ENCODE measurements around the gene KRT14. TPM values are rescaled to one million over a fixed set of nuclear protein-coding genes. Genes with fewer than 3 reads are reported as not detected.

The KRT14 gene
- total and polyA plus RNA-seq, 2 donors from 2014 or later: not detected

DNA sequence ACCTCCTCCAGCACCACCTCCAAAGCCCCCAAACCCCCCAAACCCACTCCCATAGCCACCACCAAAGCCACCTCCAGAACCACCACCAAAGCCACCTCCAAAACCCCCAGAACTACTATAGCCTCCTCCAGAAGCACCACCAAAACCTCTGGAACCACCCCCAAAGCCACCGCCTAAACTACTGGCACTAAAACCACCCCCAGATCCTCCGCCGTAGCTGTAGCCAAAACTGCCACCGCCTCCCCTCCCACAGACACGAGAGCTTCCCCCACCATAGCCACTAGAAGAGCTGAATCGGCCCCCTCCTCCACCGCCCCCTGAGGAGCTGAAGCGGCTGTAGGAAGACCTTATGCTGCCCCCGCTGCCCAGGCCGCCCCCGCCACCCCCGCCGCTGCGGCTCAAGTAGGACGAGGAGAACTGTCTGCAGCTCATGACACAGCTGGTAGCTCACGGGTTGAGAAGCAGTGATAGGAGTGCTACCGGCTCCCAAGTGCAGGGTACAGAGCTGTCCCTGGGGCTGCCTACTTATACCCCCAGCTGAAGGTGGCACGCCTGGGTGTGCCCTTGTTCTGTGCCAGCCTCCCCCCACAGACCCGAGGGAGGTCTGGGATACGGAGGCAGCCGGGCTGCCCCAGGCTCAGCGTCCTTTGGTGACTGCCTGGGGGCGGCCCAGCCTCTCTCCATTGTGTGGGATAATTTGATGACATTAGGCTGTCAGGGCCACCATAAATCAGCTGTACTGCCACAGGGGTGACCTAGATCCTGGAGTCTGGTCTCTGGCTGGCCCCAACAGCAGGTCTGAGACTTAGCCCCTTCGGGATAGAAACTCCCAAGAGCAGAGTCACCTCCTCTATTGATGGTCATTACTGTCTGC is 14.9 kb downstream of the KRT14 start, which contains the start of gene KRT9:
Gene KRT9, minus strand, starts transcription at position 499 of the 874 bp plus-strand sequence. Its CDS starts 67 bp downstream, at position 432.
- TF ChIP-seq, protein P1, sequence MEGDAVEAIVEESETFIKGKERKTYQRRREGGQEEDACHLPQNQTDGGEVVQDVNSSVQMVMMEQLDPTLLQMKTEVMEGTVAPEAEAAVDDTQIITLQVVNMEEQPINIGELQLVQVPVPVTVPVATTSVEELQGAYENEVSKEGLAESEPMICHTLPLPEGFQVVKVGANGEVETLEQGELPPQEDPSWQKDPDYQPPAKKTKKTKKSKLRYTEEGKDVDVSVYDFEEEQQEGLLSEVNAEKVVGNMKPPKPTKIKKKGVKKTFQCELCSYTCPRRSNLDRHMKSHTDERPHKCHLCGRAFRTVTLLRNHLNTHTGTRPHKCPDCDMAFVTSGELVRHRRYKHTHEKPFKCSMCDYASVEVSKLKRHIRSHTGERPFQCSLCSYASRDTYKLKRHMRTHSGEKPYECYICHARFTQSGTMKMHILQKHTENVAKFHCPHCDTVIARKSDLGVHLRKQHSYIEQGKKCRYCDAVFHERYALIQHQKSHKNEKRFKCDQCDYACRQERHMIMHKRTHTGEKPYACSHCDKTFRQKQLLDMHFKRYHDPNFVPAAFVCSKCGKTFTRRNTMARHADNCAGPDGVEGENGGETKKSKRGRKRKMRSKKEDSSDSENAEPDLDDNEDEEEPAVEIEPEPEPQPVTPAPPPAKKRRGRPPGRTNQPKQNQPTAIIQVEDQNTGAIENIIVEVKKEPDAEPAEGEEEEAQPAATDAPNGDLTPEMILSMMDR (IDR thresholded peaks at IDR 0.05; ENCODE audit: borderline replicate concordance, extremely low read depth, insufficient read depth): no peak
- H3K27me3 ChIP-seq (ENCODE audit: control insufficient read depth, insufficient read depth, low read length): no peaks in the 10 kb centered on the region
- H3K4me1 ChIP-seq (ENCODE audit: control insufficient read depth in 2 of 3, insufficient read depth in 2 of 3, low read depth in 1 of 3, low read length in 3 of 3): no peaks in the 10 kb centered on the region
- peak in 4 of 5 donors; percentile 35 to 53 (median 39) for DNase-seq
- H3K27ac ChIP-seq (ENCODE audit: low read depth in 2 of 2, low read length in 2 of 2): no peak within 1 kb of the TSS
- H3K36me3 ChIP-seq (ENCODE audit: control insufficient read depth in 2 of 3, insufficient read depth in 3 of 3, low read length in 3 of 3): no peaks in the 10 kb centered on the region
- FAIRE-seq: no peak
- intact Hi-C loops (cut with DNase I): no loop called here
- H3K4me3 ChIP-seq (ENCODE audit: low read length in 3 of 3): no peak within 1 kb of the TSS
- H3K9ac ChIP-seq (ENCODE audit: low read length in 3 of 3): no peak within 1 kb of the TSS
- no peaks in the 10 kb centered on the region for H3K9me3 ChIP-seq (ENCODE audit: control insufficient read depth in 2 of 3, insufficient read depth in 1 of 3, low read length in 3 of 3)

DNA sequence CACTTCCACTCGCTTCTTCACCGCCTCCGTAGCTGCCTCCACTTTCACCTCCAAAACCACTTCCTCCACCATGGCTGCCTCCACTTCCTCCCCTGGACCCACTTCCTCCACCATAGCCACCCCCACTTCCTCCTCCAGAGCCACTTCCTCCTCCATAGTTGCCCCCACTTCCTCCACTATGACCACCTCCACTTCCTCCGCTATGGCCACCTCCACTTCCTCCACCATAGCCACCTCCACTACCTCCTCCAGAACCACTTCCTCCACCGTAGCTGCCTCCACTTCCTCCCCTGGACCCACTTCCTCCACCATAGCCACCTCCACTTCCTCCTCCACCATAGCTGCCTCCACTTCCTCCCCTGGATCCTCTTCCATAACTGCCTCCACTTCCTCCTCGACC is 19.4 kb downstream of the KRT14 start:
- Histone ChIP-seq H3K9me3 (ENCODE audit: control insufficient read depth in 2 of 3, insufficient read depth in 1 of 3, low read length in 3 of 3) (no peaks in the 10 kb centered on the region), H3K4me1 (ENCODE audit: control insufficient read depth in 2 of 3, insufficient read depth in 2 of 3, low read depth in 1 of 3, low read length in 3 of 3) (no peaks in the 10 kb centered on the region), H3K36me3 (ENCODE audit: control insufficient read depth in 2 of 3, insufficient read depth in 3 of 3, low read length in 3 of 3) (no peaks in the 10 kb centered on the region), H3K4me3 (ENCODE audit: low read length in 3 of 3) (no peak overlapping the region), H3K27ac (ENCODE audit: low read depth in 2 of 2, low read length in 2 of 2) (no peak overlapping the region), H3K9ac (ENCODE audit: low read length in 3 of 3) (no peak overlapping the region), H3K27me3 (ENCODE audit: control insufficient read depth, insufficient read depth, low read length) (no peaks in the 10 kb centered on the region)
- FAIRE-seq (no peak), DNase-seq (no peak)
- TF ChIP-seq, protein P1 (IDR thresholded peaks at IDR 0.05; ENCODE audit: borderline replicate concordance, extremely low read depth, insufficient read depth): no peak
- intact Hi-C loops (cut with DNase I): no loop called here

DNA sequence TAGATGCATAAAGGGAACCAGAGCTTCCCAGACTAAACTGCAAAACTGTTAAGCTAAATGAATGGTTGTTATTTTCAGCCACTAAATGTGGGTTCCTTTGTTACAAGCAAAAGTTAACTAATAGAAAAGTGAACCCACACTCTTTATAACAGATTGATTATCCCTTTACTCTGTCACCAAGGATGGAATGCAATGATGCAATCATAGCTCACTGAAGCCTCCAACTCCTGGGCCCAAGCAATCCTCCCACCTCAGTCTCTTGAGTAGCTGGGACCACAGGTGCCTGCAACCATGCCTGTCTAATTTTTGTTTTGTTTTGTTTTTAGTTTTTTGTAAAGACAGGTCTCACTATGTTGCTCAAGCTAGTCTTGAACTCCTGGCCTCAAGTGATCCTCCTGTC is 21.4 kb downstream of the KRT14 start:
- FAIRE-seq (no peak), DNase-seq (no peak)
- Histone ChIP-seq H3K4me3 (ENCODE audit: low read length in 3 of 3) (no peak overlapping the region), H3K9ac (ENCODE audit: low read length in 3 of 3) (no peak overlapping the region), H3K4me1 (ENCODE audit: control insufficient read depth in 2 of 3, insufficient read depth in 2 of 3, low read depth in 1 of 3, low read length in 3 of 3) (no peaks in the 10 kb centered on the region), H3K27me3 (ENCODE audit: control insufficient read depth, insufficient read depth, low read length) (no peaks in the 10 kb centered on the region), H3K36me3 (ENCODE audit: control insufficient read depth in 2 of 3, insufficient read depth in 3 of 3, low read length in 3 of 3) (no peaks in the 10 kb centered on the region), H3K27ac (ENCODE audit: low read depth in 2 of 2, low read length in 2 of 2) (no peak overlapping the region), H3K9me3 (ENCODE audit: control insufficient read depth in 2 of 3, insufficient read depth in 1 of 3, low read length in 3 of 3) (no peaks in the 10 kb centered on the region)
- TF ChIP-seq, protein P1 (IDR thresholded peaks at IDR 0.05; ENCODE audit: borderline replicate concordance, extremely low read depth, insufficient read depth): no peak
- intact Hi-C loops (cut with DNase I): no loop called here
